HG02588 (cell line): ENCODE data around the gene ROCK2.
"Not testable (repeated sequence)": the region's sequence is repeated elsewhere in the genome, so short reads cannot be mapped to it uniquely, and the experiment has no call there.

Experiments
- ATAC-seq: cut with Tn5 transposase; IDR thresholded peaks from one replicate; pipeline ENCODE4 v1.9.1; 2021; ENCODE audit warnings: mild to moderate bottlenecking, moderate library complexity; ENCODE audit not compliant: unreplicated experiment

ROCK2 gene

GRCh38 chr2:11278219-11278618 is 66.2 kb downstream of the ROCK2 start:
- ATAC-seq, result no peak

- no peak for ATAC-seq
Measured at GRCh38 chr2:11275910-11276309, 68.5 kb downstream of the ROCK2 start.

DNA sequence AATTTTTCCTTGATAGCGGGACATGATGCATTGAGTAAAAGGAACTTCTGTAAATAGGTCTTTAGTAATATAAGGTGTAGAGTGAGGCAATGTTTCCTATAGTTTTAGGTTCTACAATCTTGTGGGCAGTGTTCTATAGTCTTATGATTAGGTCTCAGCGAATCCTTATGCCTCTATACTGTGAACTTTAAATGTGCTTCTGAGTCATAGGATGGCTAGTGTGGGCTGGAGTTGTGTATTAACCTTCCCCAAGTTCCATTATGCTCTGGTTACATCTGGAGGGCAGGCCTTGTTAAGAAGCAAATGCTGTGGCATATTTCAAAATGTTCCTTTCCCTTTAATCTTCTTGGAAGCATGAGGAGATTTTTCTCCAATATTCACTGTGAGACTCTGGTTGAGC is 73.5 kb downstream of the ROCK2 start:
- ATAC-seq, result no peak

DNA sequence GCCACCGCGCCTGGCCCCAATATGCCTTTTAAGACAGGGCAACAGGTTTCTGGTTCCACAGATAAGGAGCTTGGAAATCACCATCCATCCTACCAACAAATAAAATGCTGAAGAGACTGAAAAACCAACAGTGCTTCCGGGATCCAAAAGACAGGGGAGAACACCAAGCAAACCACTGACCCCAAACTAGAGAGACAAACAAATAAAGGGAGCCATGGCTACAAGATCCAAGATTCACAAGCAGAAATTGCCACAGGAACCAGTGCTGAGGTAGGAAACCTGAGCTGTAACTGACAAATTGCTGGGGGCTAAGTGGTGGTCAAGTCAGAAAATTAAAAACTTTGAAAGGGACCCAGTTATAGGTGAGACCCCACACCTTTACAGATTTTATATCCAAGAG is 76.5 kb downstream of the ROCK2 start:
- ATAC-seq, result no peak

- ATAC-seq, result no peak
Measured at GRCh38 chr2:11264818-11265217, 79.6 kb downstream of the ROCK2 start.

- no peak for ATAC-seq
Measured at GRCh38 chr2:11264007-11264406, 80.4 kb downstream of the ROCK2 start.

GRCh38 chr2:11263177-11263576 is 81.3 kb downstream of the ROCK2 start:
- ATAC-seq, result no peak

DNA sequence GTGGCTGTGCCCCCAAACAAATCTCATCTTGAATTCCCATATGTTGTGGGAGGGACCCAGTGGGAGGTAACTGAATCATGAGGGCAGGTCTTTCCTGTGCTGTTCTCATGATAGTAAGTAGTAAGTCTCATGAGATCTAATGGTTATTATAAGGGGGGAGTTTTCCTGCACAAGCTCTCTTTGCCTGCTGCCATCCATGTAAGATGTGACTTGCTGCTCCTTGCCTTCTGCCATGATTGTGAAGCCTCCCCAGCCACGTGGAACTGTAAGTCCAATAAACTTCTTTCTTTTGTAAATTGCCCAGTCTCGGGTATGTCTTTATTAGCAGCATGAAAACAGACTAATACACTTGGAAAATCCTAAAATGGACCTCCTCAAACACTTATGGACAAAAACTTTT is 82.0 kb downstream of the ROCK2 start:
- ATAC-seq, result not testable (repeated sequence)

GRCh38 chr2:11261564-11261963 is 82.9 kb downstream of the ROCK2 start:
- not testable (repeated sequence) for ATAC-seq

DNA sequence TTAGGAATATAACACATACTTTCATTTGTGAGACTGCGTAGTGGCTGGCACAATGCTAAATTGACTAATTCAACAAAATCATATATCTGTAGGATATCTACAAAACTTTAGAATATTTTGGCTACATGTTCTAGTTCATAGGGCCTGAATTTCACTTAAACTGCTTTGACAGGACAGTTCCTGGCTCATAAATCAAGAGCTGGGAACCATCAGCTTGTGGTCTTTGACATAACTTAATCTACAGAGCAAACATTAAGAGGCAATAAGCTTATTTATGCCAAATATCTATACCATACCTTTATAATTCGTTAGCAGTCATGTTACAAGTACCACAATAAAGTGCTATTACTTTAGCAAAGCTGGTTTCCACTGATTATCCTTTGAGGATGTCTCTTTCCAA is 83.5 kb downstream of the ROCK2 start:
- ATAC-seq, result no peak

GRCh38 chr2:11257964-11258363 is 86.5 kb downstream of the ROCK2 start:
- ATAC-seq, result no peak

- ATAC-seq, result no peak
Measured at GRCh38 chr2:11257078-11257477, 87.4 kb downstream of the ROCK2 start.

DNA sequence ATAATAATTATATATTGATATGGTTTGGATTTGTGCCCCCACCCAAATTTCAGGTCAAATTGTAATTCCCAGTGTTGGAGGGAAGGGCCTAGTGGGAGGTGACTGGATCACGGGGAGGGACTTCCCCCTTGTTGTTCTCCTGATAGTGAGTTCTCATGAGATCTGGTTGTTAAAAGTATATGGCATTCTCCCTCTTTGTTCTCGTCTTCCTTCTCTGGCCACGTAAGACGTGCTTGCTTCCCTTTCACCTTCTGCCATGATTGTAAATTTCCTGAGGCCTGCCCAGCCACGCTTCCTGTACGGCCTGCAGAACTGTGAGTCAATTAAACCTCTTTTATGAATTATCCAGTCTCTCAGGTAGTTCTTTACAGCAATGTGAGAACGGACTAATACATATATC is 88.3 kb downstream of the ROCK2 start:
- ATAC-seq, result no peak

GRCh38 chr2:11254100-11254536 is 90.3 kb downstream of the ROCK2 start:
- no peak for ATAC-seq

DNA sequence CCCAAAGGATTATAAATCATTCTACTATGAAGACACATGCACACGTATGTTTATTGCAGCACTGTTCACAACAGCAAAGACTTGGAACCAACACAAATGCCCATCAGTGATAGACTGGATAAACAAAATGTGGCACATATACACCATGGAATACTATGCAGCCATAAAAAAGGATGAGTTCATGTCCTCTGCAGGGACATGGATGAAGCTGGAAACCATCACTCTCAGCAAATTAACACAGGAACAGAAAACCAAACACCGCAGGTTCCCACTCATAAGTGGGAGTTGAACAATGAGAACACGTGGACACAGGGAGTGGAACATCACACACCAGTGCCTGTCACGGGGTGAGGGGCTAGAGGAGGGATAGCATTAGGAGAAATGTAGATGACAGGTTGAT is 92.0 kb downstream of the ROCK2 start:
- not testable (repeated sequence) for ATAC-seq

DNA sequence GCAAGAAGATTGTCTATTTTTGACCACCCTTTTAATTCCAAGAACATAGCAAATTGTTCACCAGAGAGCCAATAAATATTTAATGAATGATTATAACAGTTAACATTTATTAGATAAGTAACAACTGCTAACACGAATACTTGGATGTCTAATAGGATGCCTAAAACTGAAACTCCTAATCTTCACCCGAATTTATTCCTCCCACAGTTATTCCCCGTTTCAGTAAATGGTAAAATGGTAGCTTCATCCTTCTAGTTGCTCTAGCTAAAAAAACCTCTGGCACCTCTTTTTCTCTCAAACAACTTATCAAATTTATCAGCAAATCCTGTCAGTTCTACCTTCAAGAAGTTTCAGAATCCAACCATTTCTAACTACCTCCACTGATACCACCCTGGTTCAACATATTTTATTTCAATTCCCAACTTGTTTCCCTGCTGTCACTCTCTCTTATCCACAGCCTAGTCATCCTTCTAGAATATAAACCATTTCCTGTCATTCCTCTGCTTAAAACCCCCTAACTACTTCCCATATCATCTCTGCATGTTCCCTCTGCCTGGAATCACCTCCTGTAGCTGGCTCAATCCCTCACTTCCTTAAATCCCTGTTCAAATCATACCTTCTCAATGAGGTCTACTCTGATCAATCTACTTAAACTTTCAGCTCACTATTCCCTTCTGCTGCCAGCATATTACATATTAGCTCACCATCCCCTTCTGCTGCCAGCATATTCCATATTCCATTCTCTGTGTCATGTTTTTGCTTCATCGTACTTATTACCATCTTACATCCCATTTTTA is 93.8 kb downstream of the ROCK2 start:
- ATAC-seq, result no peak

GRCh38 chr2:11245322-11245721 is 99.1 kb downstream of the ROCK2 start:
- no peak for ATAC-seq

DNA sequence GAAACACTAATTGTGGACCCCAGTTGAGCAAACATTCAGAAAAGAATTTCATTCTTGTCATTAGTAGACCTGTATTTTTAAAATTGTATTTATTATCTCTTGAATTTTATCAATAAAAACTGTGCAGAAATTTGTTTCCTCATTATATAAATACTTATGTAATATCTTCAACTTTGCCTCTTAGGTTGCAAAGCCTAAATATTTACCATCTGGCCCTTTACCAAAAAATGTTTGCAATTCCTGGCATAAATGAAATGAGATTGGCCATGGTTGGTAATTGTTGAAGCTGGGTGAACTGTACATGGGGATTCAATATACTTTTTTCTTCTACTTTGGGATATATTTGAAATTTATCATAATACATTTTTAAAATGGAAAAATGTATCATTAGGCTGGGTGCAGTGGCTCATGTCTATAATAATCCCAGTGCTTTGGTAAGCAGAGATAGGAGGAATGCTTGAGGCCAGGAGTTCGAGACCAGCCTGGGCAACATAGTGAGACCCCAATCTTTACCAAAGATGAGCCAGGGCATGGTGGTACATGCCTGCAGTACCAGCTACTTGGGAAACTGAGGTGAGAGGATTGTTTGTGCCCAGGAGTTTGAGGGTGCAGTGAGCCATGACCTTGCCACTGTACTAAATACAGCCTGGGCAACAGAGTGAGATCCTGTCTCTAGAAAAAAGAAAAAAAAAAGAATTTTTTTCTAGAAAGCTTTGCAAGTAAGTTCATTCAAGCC is 100.2 kb downstream of the ROCK2 start:
- ATAC-seq, result no peak

GRCh38 chr2:11243512-11243911 is 100.9 kb downstream of the ROCK2 start:
- no peak for ATAC-seq

DNA sequence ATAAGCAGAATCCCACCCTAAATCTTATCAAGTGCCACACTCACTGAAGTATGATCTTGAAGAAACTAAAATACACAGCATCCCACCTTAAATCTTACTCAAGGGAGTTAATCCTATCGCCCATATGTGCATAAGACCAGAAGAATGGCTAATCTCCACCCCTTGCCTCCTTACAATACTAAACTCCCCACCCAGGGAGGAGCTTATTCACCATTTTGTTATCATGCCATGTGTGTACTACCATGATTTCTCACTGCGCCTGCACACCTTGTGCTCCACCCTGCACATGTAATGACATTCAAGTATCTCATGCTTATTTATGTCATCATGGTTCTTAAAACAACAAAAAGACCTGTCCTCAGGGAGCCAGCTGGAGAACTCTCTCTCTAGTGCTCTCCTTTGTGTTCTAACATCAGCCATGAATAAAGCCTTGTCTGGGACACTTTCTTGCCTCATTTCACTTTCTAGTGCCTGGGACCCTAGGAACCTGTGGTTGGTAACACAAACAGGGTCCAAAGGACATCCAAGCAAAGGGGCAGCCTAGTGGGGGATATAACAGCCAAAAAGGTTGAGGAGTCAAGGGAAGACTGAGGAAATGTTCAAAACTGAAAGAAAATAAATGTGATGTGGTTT is 101.8 kb downstream of the ROCK2 start:
- no peak for ATAC-seq

- no peak for ATAC-seq
Measured at GRCh38 chr2:11241412-11242203, 102.8 kb downstream of the ROCK2 start.
